ENCODE measurements around the gene MRPL51.
"Not testable (repeated sequence)": the region's sequence is repeated elsewhere in the genome, so short reads cannot be mapped to it uniquely, and the experiment has no call there.

Gene MRPL51

GRCh38 chr12:6532051-6532926, 39.2 kb upstream of the MRPL51 start:
- DNase-seq: peak; percentile 40 to 96 (median 79)

GRCh38 chr12:6530576-6531260, 37.7 kb upstream of the MRPL51 start:
- DNase-seq: no peak

GRCh38 chr12:6529291-6529737, 36.3 kb upstream of the MRPL51 start:
- no peak for DNase-seq

GRCh38 chr12:6528539-6529235, 35.6 kb upstream of the MRPL51 start:
- no peak for DNase-seq

- DNase-seq: no peak
Observed at GRCh38 chr12:6527711-6528110, 34.6 kb upstream of the MRPL51 start.

- no peak for DNase-seq
Observed at GRCh38 chr12:6526766-6527525, 33.9 kb upstream of the MRPL51 start.

GRCh38 chr12:6526201-6526600, 33.1 kb upstream of the MRPL51 start:
- DNase-seq: no peak

GRCh38 chr12:6524648-6525047, 31.6 kb upstream of the MRPL51 start:
- DNase-seq: no peak

GRCh38 chr12:6523708-6524107, 30.6 kb upstream of the MRPL51 start:
- no peak for DNase-seq

GRCh38 chr12:6522193-6522592, 29.1 kb upstream of the MRPL51 start:
- no peak for DNase-seq

- DNase-seq: peak in 1 of 5 experiments; percentile 56
Observed at GRCh38 chr12:6520186-6520585, 27.1 kb upstream of the MRPL51 start.

GRCh38 chr12:6508087-6508486, 15.0 kb upstream of the MRPL51 start:
- DNase-seq: no peak

- DNase-seq: no peak
Observed at GRCh38 chr12:6507102-6507998, 14.3 kb upstream of the MRPL51 start.

- no peak for DNase-seq
Observed at GRCh38 chr12:6500466-6500865, 7.4 kb upstream of the MRPL51 start.

GRCh38 chr12:6497291-6497690, 4.2 kb upstream of the MRPL51 start:
- not testable (repeated sequence) for DNase-seq

- DNase-seq: no peak
Observed at GRCh38 chr12:6494968-6495367, 1.9 kb upstream of the MRPL51 start.

- no peak for DNase-seq
Observed at GRCh38 chr12:6494258-6494743, 1.2 kb upstream of the MRPL51 start.

- peak; percentile 83 to 99 (median 93) for DNase-seq
Observed at GRCh38 chr12:6493497-6494257, 615 bp upstream of the MRPL51 start, which contains the start of gene NCAPD2. Gene NCAPD2, plus strand, starts transcription at chr12:6494102. Its CDS starts 997 bp downstream, at chr12:6495099.

- not testable (repeated sequence) for DNase-seq
Observed at GRCh38 chr12:6490673-6491072, 2.4 kb downstream of the MRPL51 start.

GRCh38 chr12:6489449-6489848, 3.6 kb downstream of the MRPL51 start:
- DNase-seq: no peak
